NCI-H510A (cell line): Measurements from ENCODE around the gene DMC1.
A peak's percentile ranks its signal among the peaks of the same experiment; 100 is the strongest.
"Not testable (repeated sequence)": the region's sequence is repeated elsewhere in the genome, so short reads cannot be mapped to it uniquely, and the experiment has no call there.

Source experiments
- DNase-seq: peaks from one replicate; lab custom pipeline; 2025; lab: John Stamatoyannopoulos, UW

The DMC1 gene

GRCh38 chr22:38569972-38570778 lies at the start of gene DMC1:
Gene DMC1 (minus strand): TSS chr22:38570183. CDS start chr22:38568256, 1,927 bp downstream.
- DNase-seq = peak; percentile 96

GRCh38 chr22:38618682-38619081 lies 48.7 kb upstream of the DMC1 start:
- no peak for DNase-seq

GRCh38 chr22:38618258-38618657 lies 48.3 kb upstream of the DMC1 start:
- DNase-seq = no peak

GRCh38 chr22:38615064-38615405 lies 45.1 kb upstream of the DMC1 start:
- not testable (repeated sequence) for DNase-seq

GRCh38 chr22:38614332-38615063 lies 44.5 kb upstream of the DMC1 start:
- no peak for DNase-seq

- DNase-seq = no peak
Observed at GRCh38 chr22:38613588-38613987, 43.6 kb upstream of the DMC1 start.

GRCh38 chr22:38612217-38613006 lies 42.4 kb upstream of the DMC1 start:
- no peak for DNase-seq

- DNase-seq = no peak
Observed at GRCh38 chr22:38611559-38611958, 41.6 kb upstream of the DMC1 start.

GRCh38 chr22:38610234-38610633 lies 40.3 kb upstream of the DMC1 start:
- no peak for DNase-seq

GRCh38 chr22:38608992-38609750 lies 39.2 kb upstream of the DMC1 start:
- no peak for DNase-seq

GRCh38 chr22:38607680-38608079 lies 37.7 kb upstream of the DMC1 start:
- no peak for DNase-seq

- no peak for DNase-seq
Observed at GRCh38 chr22:38602166-38602565, 32.2 kb upstream of the DMC1 start.

- DNase-seq = no peak
Observed at GRCh38 chr22:38601221-38601764, 31.3 kb upstream of the DMC1 start.

- DNase-seq = no peak
Observed at GRCh38 chr22:38599466-38599865, 29.5 kb upstream of the DMC1 start.

- DNase-seq = not testable (repeated sequence)
Observed at GRCh38 chr22:38582923-38583322, 12.9 kb upstream of the DMC1 start.

GRCh38 chr22:38578505-38578904 lies 8.5 kb upstream of the DMC1 start:
- DNase-seq = no peak

- no peak for DNase-seq
Observed at GRCh38 chr22:38572065-38572464, 2.1 kb upstream of the DMC1 start.

- DNase-seq = no peak
Observed at GRCh38 chr22:38570779-38571364, 889 bp upstream of the DMC1 start.

- DNase-seq = no peak
Observed at GRCh38 chr22:38569181-38569971, 607 bp downstream of the DMC1 start.

GRCh38 chr22:38567531-38568285 lies 2.3 kb downstream of the DMC1 start:
- no peak for DNase-seq
